Activated CD8-positive, alpha-beta T cell treated with anti-CD3 and anti-CD28 coated beads for 36 hours (primary cell): ENCODE results near the gene JMJD1C. TPM values are rescaled to one million over a fixed set of nuclear protein-coding genes. Genes with fewer than 3 reads are reported as not detected.

ENCODE experiments used
- ATAC-seq: fragments of 200-7000 bp; cut with Tn5 transposase; one replicate; pipeline ENCODE4 v1.10.0; 2021; ENCODE audit warnings: mild to moderate bottlenecking, moderate library complexity
- CTCF ChIA-PET: fragments of 350-600 bp; sonication (Branson Sonifier 250); formaldehyde crosslinking; loops from one replicate; lab custom pipeline; 2021; ENCODE audit warnings: antibody characterized with exemption; lab: Charles Lee
- POLR2A ChIA-PET: fragments of 350-600 bp; sonication (Branson Sonifier 250); formaldehyde crosslinking; loops from one replicate; lab custom pipeline; 2021; ENCODE audit warnings: antibody characterized with exemption; lab: Charles Lee
- DNase-seq: peaks from one replicate; pipeline ENCODE4 v3.0.0-alpha.2; 2020
- H3K27ac Mint-ChIP-seq: one replicate; pipeline ENCODE4 v1.8.0; 2021; ENCODE audit warnings: mild to moderate bottlenecking, mixed read lengths
- H3K27me3 Mint-ChIP-seq: one replicate; pipeline ENCODE4 v1.8.0; 2021; ENCODE audit warnings: mixed read lengths
- H3K36me3 Mint-ChIP-seq: one replicate; pipeline ENCODE4 v1.8.0; 2021; ENCODE audit warnings: low read depth, mixed read lengths
- H3K4me1 Mint-ChIP-seq: one replicate; pipeline ENCODE4 v1.8.0; 2021; ENCODE audit warnings: low read depth, mixed read lengths
- H3K4me3 Mint-ChIP-seq: one replicate; pipeline ENCODE4 v1.8.0; 2021; ENCODE audit warnings: mild to moderate bottlenecking, moderate library complexity, mixed read lengths
- H3K9me3 Mint-ChIP-seq: one replicate; pipeline ENCODE4 v1.8.0; 2021; ENCODE audit warnings: mixed read lengths
- intact Hi-C: fragments of 100-400 bp; cut with micrococcal nuclease; formaldehyde crosslinking; loops from one replicate; pipeline ENCODE4 v1.10.0; 2022
- microRNA-seq: library from miRNA; unstranded; fragments of <30 nt; microRNA quantifications from one replicate; pipeline ENCODE4 v1.2.0, GENCODE V29; 2022; ENCODE audit warnings: borderline microRNAs expressed, borderline replicate concordance
- total RNA-seq, 2 experiments: library from RNA; stranded (reverse); gene quantifications; one replicate each; pipeline ENCODE4 v1.2.3, GENCODE V29; 2021
- TF ChIP-seq, protein P1 (sequence below): fragments of 200-600 bp; IDR thresholded peaks from one replicate; pipeline ENCODE4 v1.8.0; 2022; ENCODE audit warnings: antibody characterized with exemption, mild to moderate bottlenecking

The JMJD1C gene
- total RNA-seq, 2 experiments from 2014 or later = 45.2 to 48.1 TPM

DNA sequence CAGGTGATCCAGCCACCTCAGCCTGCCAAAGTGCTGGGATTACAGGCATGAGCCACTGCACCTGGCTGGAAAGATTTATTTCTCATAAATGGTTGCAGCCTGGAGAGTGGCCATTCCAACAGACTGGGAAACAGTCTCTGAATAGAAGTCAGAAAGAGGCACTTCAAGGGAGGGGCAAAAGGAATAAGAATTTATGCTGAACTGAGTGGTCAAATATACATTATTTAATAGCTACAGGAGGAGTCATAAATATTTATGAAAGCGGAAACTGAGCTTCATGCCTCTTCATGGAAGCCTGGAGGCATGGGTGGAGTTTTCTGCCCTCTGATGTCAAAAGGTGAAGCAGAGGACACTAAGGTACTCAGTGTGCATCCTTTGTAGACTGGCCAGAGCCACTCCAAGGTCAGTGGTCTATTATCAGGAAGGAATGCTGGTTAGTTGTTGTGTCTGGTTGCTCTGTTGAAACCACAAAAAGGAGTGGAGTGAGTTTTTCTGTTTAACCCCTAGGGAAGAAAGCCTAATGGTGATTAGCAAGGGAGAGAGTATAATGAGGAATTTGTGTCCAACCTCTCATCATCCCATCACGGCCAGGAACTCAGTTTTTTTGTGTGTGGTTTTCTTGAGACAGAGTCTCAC lies 341.9 kb downstream of the JMJD1C start:
- Mint-ChIP-seq H3K9me3 (no peaks in the 10 kb centered on the region), H3K27ac (no peak overlapping the region), H3K4me3 (no peak overlapping the region), H3K36me3 (no peaks in the 10 kb centered on the region), H3K4me1 (no peaks in the 10 kb centered on the region), H3K27me3 (no peaks in the 10 kb centered on the region)
- intact Hi-C loops = no loop called here
- ChIA-PET CTCF (no interaction called here), POLR2A (no interaction called here)
- TF ChIP-seq, protein P1, sequence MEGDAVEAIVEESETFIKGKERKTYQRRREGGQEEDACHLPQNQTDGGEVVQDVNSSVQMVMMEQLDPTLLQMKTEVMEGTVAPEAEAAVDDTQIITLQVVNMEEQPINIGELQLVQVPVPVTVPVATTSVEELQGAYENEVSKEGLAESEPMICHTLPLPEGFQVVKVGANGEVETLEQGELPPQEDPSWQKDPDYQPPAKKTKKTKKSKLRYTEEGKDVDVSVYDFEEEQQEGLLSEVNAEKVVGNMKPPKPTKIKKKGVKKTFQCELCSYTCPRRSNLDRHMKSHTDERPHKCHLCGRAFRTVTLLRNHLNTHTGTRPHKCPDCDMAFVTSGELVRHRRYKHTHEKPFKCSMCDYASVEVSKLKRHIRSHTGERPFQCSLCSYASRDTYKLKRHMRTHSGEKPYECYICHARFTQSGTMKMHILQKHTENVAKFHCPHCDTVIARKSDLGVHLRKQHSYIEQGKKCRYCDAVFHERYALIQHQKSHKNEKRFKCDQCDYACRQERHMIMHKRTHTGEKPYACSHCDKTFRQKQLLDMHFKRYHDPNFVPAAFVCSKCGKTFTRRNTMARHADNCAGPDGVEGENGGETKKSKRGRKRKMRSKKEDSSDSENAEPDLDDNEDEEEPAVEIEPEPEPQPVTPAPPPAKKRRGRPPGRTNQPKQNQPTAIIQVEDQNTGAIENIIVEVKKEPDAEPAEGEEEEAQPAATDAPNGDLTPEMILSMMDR = no peak
- ATAC-seq (no peak), DNase-seq (no peak)

DNA sequence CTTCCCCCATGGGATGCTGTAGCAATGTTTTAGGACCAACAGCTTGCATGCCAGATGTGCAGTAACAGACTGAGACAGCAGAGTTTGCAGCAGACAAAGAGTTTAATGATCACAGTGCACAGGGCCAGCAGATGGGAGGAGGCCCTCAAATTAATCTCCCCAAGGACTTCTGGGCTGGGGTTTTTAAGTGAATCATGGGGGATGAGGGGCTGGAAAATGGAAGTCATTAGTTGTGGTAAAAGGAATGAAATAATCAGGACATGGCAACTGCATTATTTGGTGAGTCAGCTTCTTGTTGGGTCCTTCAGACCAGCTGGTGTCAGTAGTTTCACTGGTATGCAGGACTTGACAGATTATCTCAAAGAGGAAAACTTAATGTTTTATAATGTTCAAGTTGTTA lies 345.2 kb downstream of the JMJD1C start:
- no peaks in the 10 kb centered on the region for H3K9me3 Mint-ChIP-seq

DNA sequence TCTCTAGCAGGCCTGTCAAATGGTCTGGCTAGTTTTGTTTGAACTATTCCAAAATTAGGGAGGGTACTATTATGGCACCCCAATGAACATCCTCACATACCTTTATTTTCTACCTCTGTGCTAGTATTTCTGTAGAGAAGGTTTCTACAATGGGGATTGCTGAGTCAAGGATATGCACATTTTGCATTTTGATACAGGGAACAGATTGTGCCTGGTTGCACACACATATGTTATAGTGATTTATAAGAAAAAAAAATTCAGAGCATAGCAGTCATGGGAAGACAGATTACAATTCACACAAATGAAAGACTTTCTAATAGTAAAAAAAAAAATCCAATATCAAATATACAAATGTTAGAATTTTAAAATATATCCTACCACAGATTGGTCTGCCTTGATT lies 346.7 kb downstream of the JMJD1C start:
- TF ChIP-seq, protein P1 = no peak
- ChIA-PET POLR2A (no interaction called here), CTCF (interaction anchor here (2.3 kb wide), 1 partner anchor 13 kb away, joined by 6 read pairs; no protein-coding TSS in a partner anchor)
- intact Hi-C loops = no loop called here
- Mint-ChIP-seq H3K4me3 (no peak overlapping the region), H3K4me1 (no peaks in the 10 kb centered on the region), H3K9me3 (no peaks in the 10 kb centered on the region), H3K36me3 (no peaks in the 10 kb centered on the region), H3K27ac (no peak overlapping the region), H3K27me3 (no peaks in the 10 kb centered on the region)
- ATAC-seq (no peak), DNase-seq (no peak)

More for the DNA sequence above, 345.2 kb downstream of the JMJD1C start:
- ATAC-seq (no peak), DNase-seq (no peak)
- Mint-ChIP-seq H3K27me3 (no peaks in the 10 kb centered on the region), H3K27ac (no peak overlapping the region), H3K4me1 (no peaks in the 10 kb centered on the region), H3K4me3 (no peak overlapping the region), H3K36me3 (no peaks in the 10 kb centered on the region)
- ChIA-PET POLR2A (no interaction called here), CTCF (no interaction called here)
- TF ChIP-seq, protein P1 = no peak
- intact Hi-C loops = no loop called here

Small RNAs within 50 kb of the gene (microRNA-seq; reads per million reads assigned to microRNA genes)
- 15.7 reads per million, percentile 42 among the genes with 10 or more reads in this experiment for gene MIR1296

Other genes starting within 250 kb of the JMJD1C start
- gene REEP3, start 55.4 kb upstream of the JMJD1C start, total RNA-seq = 10 to 100 TPM; 13.6 to 15.1 TPM